DOHH2 (cell line): ENCODE data around the gene KNTC1.
"Not testable (repeated sequence)": the region's sequence is repeated elsewhere in the genome, so short reads cannot be mapped to it uniquely, and the experiment has no call there.

Source experiments
- H3F3A ChIP-seq: fragments of 200-600 bp; sonication (generic), shearing (Covaris generic); 2 replicates; pipeline ENCODE4 v1.6.0; 2016; ENCODE audit warnings: antibody characterized with exemption, mild to moderate bottlenecking; ENCODE audit not compliant: control insufficient read depth, insufficient read depth
- H3K27ac ChIP-seq: fragments of 200-600 bp; sonication (generic); 2 replicates; pipeline ENCODE4 v1.5.1; 2014; ENCODE audit warnings: low read depth, mild to moderate bottlenecking, low read length, moderate library complexity
- H3K27me3 ChIP-seq: fragments of 200-600 bp; sonication (generic); 2 replicates; pipeline ENCODE4 v1.6.1; 2014; ENCODE audit warnings: mild to moderate bottlenecking, low read length, mixed read lengths; ENCODE audit not compliant: control insufficient read depth
- H3K36me3 ChIP-seq: fragments of 200-600 bp; sonication (generic); 2 replicates; pipeline ENCODE4 v1.6.1; 2014; ENCODE audit warnings: mild to moderate bottlenecking, low read length, moderate library complexity, mixed read lengths; ENCODE audit not compliant: control insufficient read depth
- H3K4me1 ChIP-seq: fragments of 200-600 bp; sonication (generic); 2 replicates; pipeline ENCODE4 v1.6.1; 2014; ENCODE audit warnings: mild to moderate bottlenecking, low read length, mixed read lengths; ENCODE audit not compliant: control insufficient read depth
- H3K4me2 ChIP-seq: fragments of 200-600 bp; sonication (generic); 2 replicates; pipeline ENCODE4 v1.6.0; 2014; ENCODE audit warnings: mild to moderate bottlenecking, low read length, moderate library complexity
- H3K4me3 ChIP-seq: fragments of 200-600 bp; sonication (generic); 2 replicates; pipeline ENCODE4 v1.5.1; 2014; ENCODE audit warnings: mild to moderate bottlenecking, low read length, mixed read lengths
- H3K79me2 ChIP-seq: fragments of 200-600 bp; sonication (generic); 2 replicates; pipeline ENCODE4 v1.6.1; 2014; ENCODE audit warnings: mild to moderate bottlenecking, low read length, mixed read lengths; ENCODE audit not compliant: control insufficient read depth
- H3K9me2 ChIP-seq: fragments of 200-600 bp; sonication (generic); replicated peaks from 2 replicates; pipeline ENCODE4 v1.6.1; 2014; ENCODE audit warnings: mild to moderate bottlenecking, low read length, mixed read lengths; ENCODE audit not compliant: control insufficient read depth
- H3K9me3 ChIP-seq: fragments of 200-600 bp; sonication (generic); 2 replicates; pipeline ENCODE4 v1.6.1; 2014; ENCODE audit warnings: antibody characterized with exemption, low read length, mixed read lengths; ENCODE audit not compliant: control insufficient read depth, insufficient read depth
- H4K20me1 ChIP-seq: fragments of 200-600 bp; sonication (generic); 2 replicates; pipeline ENCODE4 v1.6.0; 2014; ENCODE audit warnings: low read depth, mild to moderate bottlenecking, antibody characterized with exemption, low read length, moderate library complexity; ENCODE audit not compliant: control insufficient read depth, insufficient read depth
- CTCF ChIP-seq: fragments of 200-600 bp; sonication (generic); IDR thresholded peaks from one replicate; pipeline ENCODE4 v1.5.1; 2014; ENCODE audit warnings: antibody characterized with exemption, mild to moderate bottlenecking, low read depth, low read length; ENCODE audit not compliant: poor library complexity, severe bottlenecking
- EZH2phosphoT487 ChIP-seq: fragments of 200-600 bp; sonication (generic); IDR thresholded peaks from 2 replicates; pipeline ENCODE4 v1.6.1; 2017; ENCODE audit warnings: borderline replicate concordance, mild to moderate bottlenecking, antibody characterized with exemption, low read length, moderate library complexity, mixed read lengths

KNTC1 gene

GRCh38 chr12:122643207-122643805 is 116.3 kb downstream of the KNTC1 start:
- H3K4me3 ChIP-seq, result no peak overlapping the region
- peaks cover 18% of the 10 kb centered on the region for H3K4me1 ChIP-seq

GRCh38 chr12:122646517-122647217 is 119.6 kb downstream of the KNTC1 start:
- Histone ChIP-seq H3K4me3 (no peak overlapping the region), H3K27ac (no peak overlapping the region), H3K79me2 (no peaks in the 10 kb centered on the region), H3K36me3 (no peaks in the 10 kb centered on the region), H3K27me3 (0 out of 2 replicates have a peak, but pooled peaks cover 3% of the 10 kb centered on the region), H3K4me2 (peak overlapping the region; percentile 36), H3F3A (no peaks in the 10 kb centered on the region), H3K9me3 (no peaks in the 10 kb centered on the region), H3K9me2 (no peaks in the 10 kb centered on the region), H3K4me1 (peaks cover 21% of the 10 kb centered on the region), H4K20me1 (no peaks in the 10 kb centered on the region)
- TF ChIP-seq CTCF, result no peak
- no peak for TF ChIP-seq EZH2phosphoT487

More at GRCh38 chr12:122643207-122643805, 116.3 kb downstream of the KNTC1 start:
- no peaks in the 10 kb centered on the region for H3K79me2 ChIP-seq
- no peaks in the 10 kb centered on the region for H4K20me1 ChIP-seq
- TF ChIP-seq EZH2phosphoT487 (no peak), CTCF (no peak)
- H3K36me3 ChIP-seq, result no peaks in the 10 kb centered on the region
- H3K27ac ChIP-seq, result no peak overlapping the region
- no peak overlapping the region for H3K4me2 ChIP-seq
- H3F3A ChIP-seq, result peaks cover 14% of the 10 kb centered on the region
- no peaks in the 10 kb centered on the region for H3K9me2 ChIP-seq
- 0 out of 2 replicates have a peak, but pooled peaks cover 3% of the 10 kb centered on the region for H3K27me3 ChIP-seq
- H3K9me3 ChIP-seq, result no peaks in the 10 kb centered on the region

DNA sequence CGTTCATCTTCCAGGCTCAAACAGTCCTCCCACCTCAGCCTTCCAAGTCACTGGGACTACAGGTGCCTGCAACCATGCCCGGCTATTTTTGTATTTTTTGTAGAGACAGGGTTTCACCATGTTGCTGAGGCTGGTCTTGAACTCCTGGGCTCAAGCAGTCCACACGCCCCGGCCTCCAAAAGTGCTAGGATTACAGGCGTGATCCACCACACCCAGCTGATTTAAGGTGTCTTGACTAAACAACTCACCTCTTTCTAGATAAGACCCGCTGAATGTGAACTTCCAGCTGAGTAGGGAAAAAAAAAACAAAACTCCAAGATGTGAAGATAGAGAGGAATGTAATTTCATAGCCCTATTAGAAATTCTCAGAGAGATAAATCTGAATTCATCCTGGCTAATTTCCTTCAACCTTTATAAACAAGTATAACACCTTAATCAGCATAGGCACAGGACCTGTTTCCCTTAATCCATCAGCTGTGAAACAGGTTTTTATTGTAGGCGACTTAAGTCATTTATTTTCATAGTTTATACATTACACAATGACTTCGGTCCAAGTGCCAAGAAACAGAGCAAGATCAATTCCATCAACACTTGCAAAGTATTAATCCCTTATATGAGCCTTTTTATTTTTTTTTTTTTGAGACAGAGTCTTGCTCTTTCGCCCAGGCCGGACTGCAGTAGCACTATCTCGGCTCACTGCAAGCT is 124.6 kb downstream of the KNTC1 start:
- no peak overlapping the region for H3K4me3 ChIP-seq
- H3K9me3 ChIP-seq, result no peaks in the 10 kb centered on the region
- H3K4me2 ChIP-seq, result no peak overlapping the region
- no peaks in the 10 kb centered on the region for H3K9me2 ChIP-seq
- 0 out of 2 replicates have a peak, but pooled peaks cover 3% of the 10 kb centered on the region for H3K27me3 ChIP-seq
- no peak overlapping the region for H3K27ac ChIP-seq
- no peak for TF ChIP-seq EZH2phosphoT487
- no peak for TF ChIP-seq CTCF
- peaks cover 19% of the 10 kb centered on the region for H3K4me1 ChIP-seq
- no peaks in the 10 kb centered on the region for H3K36me3 ChIP-seq
- H4K20me1 ChIP-seq, result no peaks in the 10 kb centered on the region
- H3K79me2 ChIP-seq, result no peaks in the 10 kb centered on the region
- H3F3A ChIP-seq, result no peaks in the 10 kb centered on the region

- H3K27me3 ChIP-seq, H3K4me3 ChIP-seq, H3K9me3 ChIP-seq, H3K27ac ChIP-seq, H3K9me2 ChIP-seq, H3K36me3 ChIP-seq, H3K4me2 ChIP-seq, H3F3A ChIP-seq, H3K79me2 ChIP-seq, H4K20me1 ChIP-seq: not testable (repeated sequence)
- H3K4me1 ChIP-seq, result peaks cover 12% of the 10 kb centered on the region
These were observed 126.2 kb downstream of the KNTC1 start for GRCh38 chr12:122653291-122653690.
